Spleen (tissue), 7 donors: ENCODE measurements around the gene WNT9B.

Experiments
- CTCF ChIP-seq, 11 experiments: fragments of 200-600 bp in 7 of 11; fragments of 450-650 bp in 4 of 11; sonication (generic) in 4 of 11; IDR thresholded peaks in 8 of 11; conservative IDR thresholded peaks in 3 of 11; 1 replicate in 7 of 11; 2 replicates in 4 of 11; pipeline versions ENCODE4 v1.4.0 to v1.8.0; 2016 to 2021; ENCODE audit warnings: antibody characterized with exemption in 11 of 11, inconsistent platforms in 4 of 11, mild to moderate bottlenecking in 1 of 11
- POLR2A ChIP-seq, 3 donors: fragments of 450-650 bp; IDR thresholded peaks; one replicate each; pipeline ENCODE4 v1.5.1; 2017; ENCODE audit warnings: antibody characterized with exemption in 3 of 3, mild to moderate bottlenecking in 1 of 3
- donor health status: DM: no; HTN: no; CAD: no; lungs with moderate emphysema.
- donor health status: DM: no; HTN: no; CAD: no.
- donor health status: DM: no; HTN: no; CAD: no.

- no peak for TF ChIP-seq CTCF (IDR thresholded peaks at IDR 0.05 in 8 of 11, conservative IDR thresholded peaks at IDR 0.05 in 3 of 11)
- TF ChIP-seq POLR2A (IDR thresholded peaks at IDR 0.05) = no peak
These were observed 40.5 kb upstream of the WNT9B start for GRCh38 chr17:46810837-46811236.
